ENCODE data around the gene ZNF581.

ZNF581 gene

DNA sequence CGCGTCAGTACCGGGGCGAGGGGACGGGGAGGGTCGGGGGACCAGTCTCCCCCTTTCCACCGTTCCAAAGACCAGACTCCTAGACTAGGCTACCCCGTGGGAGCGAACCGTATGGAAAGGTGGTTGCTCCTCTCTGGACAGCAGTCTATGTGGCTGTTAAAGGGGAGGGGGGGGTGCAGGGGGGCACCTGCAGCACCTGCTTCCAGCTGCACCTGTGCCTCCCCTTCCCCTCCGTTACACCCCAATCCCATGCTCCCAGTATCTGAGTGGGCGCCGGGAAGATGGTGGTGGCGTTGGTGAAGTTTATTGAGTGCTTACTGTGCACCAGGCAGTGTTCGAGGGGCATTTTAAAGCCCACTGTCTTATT is 42.8 kb upstream of the ZNF581 start (continued):
- TF ChIP-seq, protein P1, sequence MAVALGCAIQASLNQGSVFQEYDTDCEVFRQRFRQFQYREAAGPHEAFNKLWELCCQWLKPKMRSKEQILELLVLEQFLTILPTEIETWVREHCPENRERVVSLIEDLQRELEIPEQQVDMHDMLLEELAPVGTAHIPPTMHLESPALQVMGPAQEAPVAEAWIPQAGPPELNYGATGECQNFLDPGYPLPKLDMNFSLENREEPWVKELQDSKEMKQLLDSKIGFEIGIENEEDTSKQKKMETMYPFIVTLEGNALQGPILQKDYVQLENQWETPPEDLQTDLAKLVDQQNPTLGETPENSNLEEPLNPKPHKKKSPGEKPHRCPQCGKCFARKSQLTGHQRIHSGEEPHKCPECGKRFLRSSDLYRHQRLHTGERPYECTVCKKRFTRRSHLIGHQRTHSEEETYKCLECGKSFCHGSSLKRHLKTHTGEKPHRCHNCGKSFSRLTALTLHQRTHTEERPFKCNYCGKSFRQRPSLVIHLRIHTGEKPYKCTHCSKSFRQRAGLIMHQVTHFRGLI (tag by site-specific recombination; IDR thresholded peaks at IDR 0.05): peak; percentile 38; the same call in 1 of the 2 replicates
- TF ChIP-seq ZNF48 (tag by site-specific recombination; IDR thresholded peaks at IDR 0.05): no peak
- TF ChIP-seq, protein P2, sequence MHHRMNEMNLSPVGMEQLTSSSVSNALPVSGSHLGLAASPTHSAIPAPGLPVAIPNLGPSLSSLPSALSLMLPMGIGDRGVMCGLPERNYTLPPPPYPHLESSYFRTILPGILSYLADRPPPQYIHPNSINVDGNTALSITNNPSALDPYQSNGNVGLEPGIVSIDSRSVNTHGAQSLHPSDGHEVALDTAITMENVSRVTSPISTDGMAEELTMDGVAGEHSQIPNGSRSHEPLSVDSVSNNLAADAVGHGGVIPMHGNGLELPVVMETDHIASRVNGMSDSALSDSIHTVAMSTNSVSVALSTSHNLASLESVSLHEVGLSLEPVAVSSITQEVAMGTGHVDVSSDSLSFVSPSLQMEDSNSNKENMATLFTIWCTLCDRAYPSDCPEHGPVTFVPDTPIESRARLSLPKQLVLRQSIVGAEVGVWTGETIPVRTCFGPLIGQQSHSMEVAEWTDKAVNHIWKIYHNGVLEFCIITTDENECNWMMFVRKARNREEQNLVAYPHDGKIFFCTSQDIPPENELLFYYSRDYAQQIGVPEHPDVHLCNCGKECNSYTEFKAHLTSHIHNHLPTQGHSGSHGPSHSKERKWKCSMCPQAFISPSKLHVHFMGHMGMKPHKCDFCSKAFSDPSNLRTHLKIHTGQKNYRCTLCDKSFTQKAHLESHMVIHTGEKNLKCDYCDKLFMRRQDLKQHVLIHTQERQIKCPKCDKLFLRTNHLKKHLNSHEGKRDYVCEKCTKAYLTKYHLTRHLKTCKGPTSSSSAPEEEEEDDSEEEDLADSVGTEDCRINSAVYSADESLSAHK (tag by site-specific recombination; IDR thresholded peaks at IDR 0.05): no peak
- TF ChIP-seq ZNF426 (tag by site-specific recombination; IDR thresholded peaks at IDR 0.05): no peak
- TF ChIP-seq ZNF664 (tag by site-specific recombination; IDR thresholded peaks at IDR 0.05): no peak; the same call in 1 of the 2 replicates
- TF ChIP-seq, protein P3, sequence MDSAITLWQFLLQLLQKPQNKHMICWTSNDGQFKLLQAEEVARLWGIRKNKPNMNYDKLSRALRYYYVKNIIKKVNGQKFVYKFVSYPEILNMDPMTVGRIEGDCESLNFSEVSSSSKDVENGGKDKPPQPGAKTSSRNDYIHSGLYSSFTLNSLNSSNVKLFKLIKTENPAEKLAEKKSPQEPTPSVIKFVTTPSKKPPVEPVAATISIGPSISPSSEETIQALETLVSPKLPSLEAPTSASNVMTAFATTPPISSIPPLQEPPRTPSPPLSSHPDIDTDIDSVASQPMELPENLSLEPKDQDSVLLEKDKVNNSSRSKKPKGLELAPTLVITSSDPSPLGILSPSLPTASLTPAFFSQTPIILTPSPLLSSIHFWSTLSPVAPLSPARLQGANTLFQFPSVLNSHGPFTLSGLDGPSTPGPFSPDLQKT (IDR thresholded peaks at IDR 0.05; ENCODE audit: borderline replicate concordance, low read depth, low read length): no peak
- no peak for TF ChIP-seq ZBTB8A (tag by site-specific recombination; IDR thresholded peaks at IDR 0.05)
- TF ChIP-seq, protein P4, sequence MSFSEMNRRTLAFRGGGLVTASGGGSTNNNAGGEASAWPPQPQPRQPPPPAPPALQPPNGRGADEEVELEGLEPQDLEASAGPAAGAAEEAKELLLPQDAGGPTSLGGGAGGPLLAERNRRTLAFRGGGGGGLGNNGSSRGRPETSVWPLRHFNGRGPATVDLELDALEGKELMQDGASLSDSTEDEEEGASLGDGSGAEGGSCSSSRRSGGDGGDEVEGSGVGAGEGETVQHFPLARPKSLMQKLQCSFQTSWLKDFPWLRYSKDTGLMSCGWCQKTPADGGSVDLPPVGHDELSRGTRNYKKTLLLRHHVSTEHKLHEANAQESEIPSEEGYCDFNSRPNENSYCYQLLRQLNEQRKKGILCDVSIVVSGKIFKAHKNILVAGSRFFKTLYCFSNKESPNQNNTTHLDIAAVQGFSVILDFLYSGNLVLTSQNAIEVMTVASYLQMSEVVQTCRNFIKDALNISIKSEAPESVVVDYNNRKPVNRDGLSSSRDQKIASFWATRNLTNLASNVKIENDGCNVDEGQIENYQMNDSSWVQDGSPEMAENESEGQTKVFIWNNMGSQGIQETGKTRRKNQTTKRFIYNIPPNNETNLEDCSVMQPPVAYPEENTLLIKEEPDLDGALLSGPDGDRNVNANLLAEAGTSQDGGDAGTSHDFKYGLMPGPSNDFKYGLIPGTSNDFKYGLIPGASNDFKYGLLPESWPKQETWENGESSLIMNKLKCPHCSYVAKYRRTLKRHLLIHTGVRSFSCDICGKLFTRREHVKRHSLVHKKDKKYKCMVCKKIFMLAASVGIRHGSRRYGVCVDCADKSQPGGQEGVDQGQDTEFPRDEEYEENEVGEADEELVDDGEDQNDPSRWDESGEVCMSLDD (tag by site-specific recombination; IDR thresholded peaks at IDR 0.05): peak; percentile 76
- TF ChIP-seq GLIS2 (tag by site-specific recombination; IDR thresholded peaks at IDR 0.05): no peak
- TF ChIP-seq, protein P5, sequence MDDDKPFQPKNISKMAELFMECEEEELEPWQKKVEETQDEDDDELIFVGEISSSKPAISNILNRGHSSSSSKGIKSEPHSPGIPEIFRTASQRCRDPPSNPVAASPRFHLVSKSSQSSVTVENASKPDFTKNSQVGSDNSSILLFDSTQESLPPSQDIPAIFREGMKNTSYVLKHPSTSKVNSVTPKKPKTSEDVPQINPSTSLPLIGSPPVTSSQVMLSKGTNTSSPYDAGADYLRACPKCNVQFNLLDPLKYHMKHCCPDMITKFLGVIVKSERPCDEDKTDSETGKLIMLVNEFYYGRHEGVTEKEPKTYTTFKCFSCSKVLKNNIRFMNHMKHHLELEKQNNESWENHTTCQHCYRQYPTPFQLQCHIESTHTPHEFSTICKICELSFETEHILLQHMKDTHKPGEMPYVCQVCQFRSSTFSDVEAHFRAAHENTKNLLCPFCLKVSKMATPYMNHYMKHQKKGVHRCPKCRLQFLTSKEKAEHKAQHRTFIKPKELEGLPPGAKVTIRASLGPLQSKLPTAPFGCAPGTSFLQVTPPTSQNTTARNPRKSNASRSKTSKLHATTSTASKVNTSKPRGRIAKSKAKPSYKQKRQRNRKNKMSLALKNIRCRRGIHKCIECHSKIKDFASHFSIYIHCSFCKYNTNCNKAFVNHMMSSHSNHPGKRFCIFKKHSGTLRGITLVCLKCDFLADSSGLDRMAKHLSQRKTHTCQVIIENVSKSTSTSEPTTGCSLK (tag by site-specific recombination; IDR thresholded peaks at IDR 0.05): no peak
- no peak for TF ChIP-seq SCRT2 (tag by site-specific recombination; IDR thresholded peaks at IDR 0.05)
- TF ChIP-seq HOXC10 (CRISPR knock-in tag; IDR thresholded peaks at IDR 0.05): no peak
- no peak for TF ChIP-seq ZNF341 (tag by site-specific recombination; IDR thresholded peaks at IDR 0.05; ENCODE audit: low read depth)
- no peak for TF ChIP-seq ZNF221 (tag by site-specific recombination; IDR thresholded peaks at IDR 0.05; ENCODE audit: borderline replicate concordance)
- TF ChIP-seq, protein P6, sequence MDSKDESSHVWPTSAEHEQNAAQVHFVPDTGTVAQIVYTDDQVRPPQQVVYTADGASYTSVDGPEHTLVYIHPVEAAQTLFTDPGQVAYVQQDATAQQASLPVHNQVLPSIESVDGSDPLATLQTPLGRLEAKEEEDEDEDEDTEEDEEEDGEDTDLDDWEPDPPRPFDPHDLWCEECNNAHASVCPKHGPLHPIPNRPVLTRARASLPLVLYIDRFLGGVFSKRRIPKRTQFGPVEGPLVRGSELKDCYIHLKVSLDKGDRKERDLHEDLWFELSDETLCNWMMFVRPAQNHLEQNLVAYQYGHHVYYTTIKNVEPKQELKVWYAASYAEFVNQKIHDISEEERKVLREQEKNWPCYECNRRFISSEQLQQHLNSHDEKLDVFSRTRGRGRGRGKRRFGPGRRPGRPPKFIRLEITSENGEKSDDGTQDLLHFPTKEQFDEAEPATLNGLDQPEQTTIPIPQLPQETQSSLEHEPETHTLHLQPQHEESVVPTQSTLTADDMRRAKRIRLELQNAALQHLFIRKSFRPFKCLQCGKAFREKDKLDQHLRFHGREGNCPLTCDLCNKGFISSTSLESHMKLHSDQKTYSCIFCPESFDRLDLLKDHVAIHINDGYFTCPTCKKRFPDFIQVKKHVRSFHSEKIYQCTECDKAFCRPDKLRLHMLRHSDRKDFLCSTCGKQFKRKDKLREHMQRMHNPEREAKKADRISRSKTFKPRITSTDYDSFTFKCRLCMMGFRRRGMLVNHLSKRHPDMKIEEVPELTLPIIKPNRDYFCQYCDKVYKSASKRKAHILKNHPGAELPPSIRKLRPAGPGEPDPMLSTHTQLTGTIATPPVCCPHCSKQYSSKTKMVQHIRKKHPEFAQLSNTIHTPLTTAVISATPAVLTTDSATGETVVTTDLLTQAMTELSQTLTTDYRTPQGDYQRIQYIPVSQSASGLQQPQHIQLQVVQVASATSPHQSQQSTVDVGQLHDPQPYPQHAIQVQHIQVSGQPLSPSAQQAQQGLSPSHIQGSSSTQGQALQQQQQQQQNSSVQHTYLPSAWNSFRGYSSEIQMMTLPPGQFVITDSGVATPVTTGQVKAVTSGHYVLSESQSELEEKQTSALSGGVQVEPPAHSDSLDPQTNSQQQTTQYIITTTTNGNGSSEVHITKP (tag by site-specific recombination; IDR thresholded peaks at IDR 0.05): peak; percentile 21; the same call in 1 of the 2 replicates
- TF ChIP-seq ZBTB17 (tag by site-specific recombination; IDR thresholded peaks at IDR 0.05): no peak
- TF ChIP-seq ZNF248 (tag by site-specific recombination; IDR thresholded peaks at IDR 0.05): no peak
- TF ChIP-seq, protein P7, sequence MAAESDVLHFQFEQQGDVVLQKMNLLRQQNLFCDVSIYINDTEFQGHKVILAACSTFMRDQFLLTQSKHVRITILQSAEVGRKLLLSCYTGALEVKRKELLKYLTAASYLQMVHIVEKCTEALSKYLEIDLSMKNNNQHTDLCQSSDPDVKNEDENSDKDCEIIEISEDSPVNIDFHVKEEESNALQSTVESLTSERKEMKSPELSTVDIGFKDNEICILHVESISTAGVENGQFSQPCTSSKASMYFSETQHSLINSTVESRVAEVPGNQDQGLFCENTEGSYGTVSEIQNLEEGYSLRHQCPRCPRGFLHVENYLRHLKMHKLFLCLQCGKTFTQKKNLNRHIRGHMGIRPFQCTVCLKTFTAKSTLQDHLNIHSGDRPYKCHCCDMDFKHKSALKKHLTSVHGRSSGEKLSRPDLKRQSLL (tag by site-specific recombination; IDR thresholded peaks at IDR 0.05): no peak
- TF ChIP-seq ZNF157 (tag by site-specific recombination; IDR thresholded peaks at IDR 0.05): no peak
- no peak for TF ChIP-seq ZNF560 (tag by site-specific recombination; IDR thresholded peaks at IDR 0.05; ENCODE audit: borderline replicate concordance)
- TF ChIP-seq ZNF837 (tag by site-specific recombination; IDR thresholded peaks at IDR 0.05): no peak
